Measurements from ENCODE around the gene SIGLEC1.

The SIGLEC1 gene

GRCh38 chr20:3714092-3714491, 1.7 kb upstream of the SIGLEC1 start:
- no peak for TF ChIP-seq EZH2phosphoT487 (IDR thresholded peaks at IDR 0.05; ENCODE audit: borderline replicate concordance)
- TF ChIP-seq CTCF (conservative IDR thresholded peaks at IDR 0.05; ENCODE audit: low read length): no peak

GRCh38 chr20:3711484-3711941, 887 bp downstream of the SIGLEC1 start:
- TF ChIP-seq CTCF (conservative IDR thresholded peaks at IDR 0.05; ENCODE audit: low read length) (no peak), EZH2phosphoT487 (IDR thresholded peaks at IDR 0.05; ENCODE audit: borderline replicate concordance) (no peak)
- Histone ChIP-seq H2AFZ (ENCODE audit: low read length) (no peak overlapping the region), H3K79me2 (ENCODE audit: insufficient read depth, low read length) (no peaks in the 10 kb centered on the region), H3K9ac (ENCODE audit: low read depth, low read length, poor library complexity, severe bottlenecking) (no peak overlapping the region), H3K27me3 (ENCODE audit: insufficient read depth, low read length, poor library complexity, severe bottlenecking) (no peaks in the 10 kb centered on the region), H3K9me2 (replicated peaks; ENCODE audit: low read depth, low read length) (no peaks in the 10 kb centered on the region), H3K36me3 (ENCODE audit: insufficient read depth, low read length) (no peaks in the 10 kb centered on the region), H3K4me2 (ENCODE audit: low read depth, low read length, poor library complexity, severe bottlenecking) (no peak overlapping the region), H3K9me3 (ENCODE audit: insufficient read depth, low read depth, low read length) (no peaks in the 10 kb centered on the region), H3K4me1 (ENCODE audit: insufficient read depth, low read length, poor library complexity, severe bottlenecking) (peaks cover 3% of the 10 kb centered on the region), H3F3A (ENCODE audit: low read depth) (no peaks in the 10 kb centered on the region), H3K4me3 (ENCODE audit: low read length, poor library complexity, severe bottlenecking) (no peak overlapping the region), H4K20me1 (ENCODE audit: insufficient read depth, low read length, poor library complexity, severe bottlenecking) (no peaks in the 10 kb centered on the region)

More at GRCh38 chr20:3714092-3714491, 1.7 kb upstream of the SIGLEC1 start:
- H2AFZ ChIP-seq (ENCODE audit: low read length): no peak overlapping the region
- H3K4me1 ChIP-seq (ENCODE audit: insufficient read depth, low read length, poor library complexity, severe bottlenecking): peaks cover 3% of the 10 kb centered on the region
- H3K9me2 ChIP-seq (replicated peaks; ENCODE audit: low read depth, low read length): no peaks in the 10 kb centered on the region
- no peaks in the 10 kb centered on the region for H3K27me3 ChIP-seq (ENCODE audit: insufficient read depth, low read length, poor library complexity, severe bottlenecking)
- no peaks in the 10 kb centered on the region for H3F3A ChIP-seq (ENCODE audit: low read depth)
- no peaks in the 10 kb centered on the region for H3K36me3 ChIP-seq (ENCODE audit: insufficient read depth, low read length)
- H3K4me2 ChIP-seq (ENCODE audit: low read depth, low read length, poor library complexity, severe bottlenecking): no peak overlapping the region
- H3K79me2 ChIP-seq (ENCODE audit: insufficient read depth, low read length): no peaks in the 10 kb centered on the region
- no peaks in the 10 kb centered on the region for H4K20me1 ChIP-seq (ENCODE audit: insufficient read depth, low read length, poor library complexity, severe bottlenecking)
- no peak overlapping the region for H3K4me3 ChIP-seq (ENCODE audit: low read length, poor library complexity, severe bottlenecking)
- no peak overlapping the region for H3K9ac ChIP-seq (ENCODE audit: low read depth, low read length, poor library complexity, severe bottlenecking)
- no peaks in the 10 kb centered on the region for H3K9me3 ChIP-seq (ENCODE audit: insufficient read depth, low read depth, low read length)

- no peaks in the 10 kb centered on the region for H4K20me1 ChIP-seq (ENCODE audit: insufficient read depth, low read length, poor library complexity, severe bottlenecking)
- no peak overlapping the region for H2AFZ ChIP-seq (ENCODE audit: low read length)
- H3K9me3 ChIP-seq (ENCODE audit: insufficient read depth, low read depth, low read length): no peaks in the 10 kb centered on the region
- H3K36me3 ChIP-seq (ENCODE audit: insufficient read depth, low read length): no peaks in the 10 kb centered on the region
- H3K9me2 ChIP-seq (replicated peaks; ENCODE audit: low read depth, low read length): no peaks in the 10 kb centered on the region
- H3F3A ChIP-seq (ENCODE audit: low read depth): no peaks in the 10 kb centered on the region
- peak overlapping the region; percentile 35 for H3K4me2 ChIP-seq (ENCODE audit: low read depth, low read length, poor library complexity, severe bottlenecking)
- peak; percentile 92 for TF ChIP-seq CTCF (conservative IDR thresholded peaks at IDR 0.05; ENCODE audit: low read length)
- no peak for TF ChIP-seq EZH2phosphoT487 (IDR thresholded peaks at IDR 0.05; ENCODE audit: borderline replicate concordance)
- H3K4me3 ChIP-seq (ENCODE audit: low read length, poor library complexity, severe bottlenecking): no peak overlapping the region
- no peaks in the 10 kb centered on the region for H3K79me2 ChIP-seq (ENCODE audit: insufficient read depth, low read length)
- H3K9ac ChIP-seq (ENCODE audit: low read depth, low read length, poor library complexity, severe bottlenecking): no peak overlapping the region
- H3K4me1 ChIP-seq (ENCODE audit: insufficient read depth, low read length, poor library complexity, severe bottlenecking): peaks cover 3% of the 10 kb centered on the region
- no peaks in the 10 kb centered on the region for H3K27me3 ChIP-seq (ENCODE audit: insufficient read depth, low read length, poor library complexity, severe bottlenecking)
These were observed 1.5 kb downstream of the SIGLEC1 start for GRCh38 chr20:3710703-3711483.
